Kidney (tissue), 14 donors: ENCODE measurements around the gene SAMD15. TPM values are rescaled to one million over a fixed set of nuclear protein-coding genes. Genes with fewer than 3 reads are reported as not detected.

Experiments
- DNase-seq, 5 donors: peaks; one replicate each; pipeline ENCODE4 v3.0.0-alpha.2; 2013 to 2020
- FAIRE-seq: peaks from 2 replicates; lab custom pipeline; 2012; peaks lifted over from hg19 to GRCh38; lab: Jason Lieb, UNC
- H3K27ac ChIP-seq, 2 donors: one replicate each; pipeline ENCODE4 v1.7.0; 2013; ENCODE audit warnings: low read depth in 2 of 2, low read length in 2 of 2, inconsistent platforms in 1 of 2
- H3K27me3 ChIP-seq: one replicate; pipeline ENCODE4 v1.7.1; 2013; ENCODE audit warnings: low read length, inconsistent platforms; ENCODE audit not compliant: control insufficient read depth, insufficient read depth
- H3K36me3 ChIP-seq, 3 donors: one replicate each; pipeline versions ENCODE4 v1.7.0 to v1.7.1; 2013; ENCODE audit warnings: low read length in 3 of 3, control low read depth in 1 of 3, inconsistent platforms in 1 of 3; ENCODE audit not compliant: insufficient read depth in 3 of 3, control insufficient read depth in 2 of 3
- H3K4me1 ChIP-seq, 3 donors: one replicate each; pipeline versions ENCODE4 v1.7.0 to v1.7.1; 2013; ENCODE audit warnings: low read length in 3 of 3, inconsistent platforms in 1 of 3, low read depth in 1 of 3; ENCODE audit not compliant: control insufficient read depth in 2 of 3, insufficient read depth in 2 of 3
- H3K4me3 ChIP-seq, 3 donors: one replicate each; pipeline versions ENCODE4 v1.7.0 to v1.8.1; 2013; ENCODE audit warnings: low read length in 3 of 3, control low read depth in 1 of 3, inconsistent platforms in 1 of 3
- H3K9ac ChIP-seq, 3 donors: one replicate each; pipeline versions ENCODE4 v1.7.0 to v1.7.1; 2013; ENCODE audit warnings: low read length in 3 of 3, control low read depth in 1 of 3, inconsistent platforms in 1 of 3
- H3K9me3 ChIP-seq, 3 donors: one replicate each; pipeline versions ENCODE4 v1.7.0 to v1.7.1; 2013; ENCODE audit warnings: low read length in 3 of 3, control low read depth in 1 of 3, inconsistent platforms in 1 of 3; ENCODE audit not compliant: control insufficient read depth in 2 of 3, insufficient read depth in 1 of 3
- intact Hi-C: fragments of 100-400 bp; cut with DNase I; formaldehyde crosslinking; loops from one replicate; pipeline ENCODE4 v1.11.1; 2022
- polyA plus RNA-seq: library from polyadenylated mRNA; stranded (reverse); fragments of 350-450 nt; fragmentation: Illumina TruSeq; extraction: RNeasy Lipid Tissue Mini Kit (QIAGEN cat#74804); gene quantifications from one replicate; pipeline ENCODE4 v1.2.3, GENCODE V29; 2014; ENCODE audit warnings: low read depth, low replicate concordance; ENCODE audit not compliant: insufficient read depth
- total RNA-seq: library from RNA; stranded (reverse); fragmentation: NEBNext Ultra II Directional; extraction: Animal tissue kit (Norgen Biotek cat#: 25700); gene quantifications from one replicate; pipeline ENCODE4 v1.2.1, GENCODE V29; 2021
- TF ChIP-seq, protein P1 (sequence below): IDR thresholded peaks from 3 replicates; pipeline ENCODE4 v1.5.1; 2012; ENCODE audit warnings: mild to moderate bottlenecking, moderate library complexity, borderline replicate concordance; ENCODE audit not compliant: insufficient read depth; ENCODE audit errors: extremely low read depth
- donor health status: control.
- donor health status: control.
- donor health status: control.
- donor health status: control.
- donor health status: control.
- donor health status: DM: yes; HTN: yes; CAD: no.
- donor health status: Normal renal cell carcinoma (clear cell type).

Gene SAMD15
- total and polyA plus RNA-seq, 2 donors from 2014 or later, result 1.8 to 6.2 TPM

DNA sequence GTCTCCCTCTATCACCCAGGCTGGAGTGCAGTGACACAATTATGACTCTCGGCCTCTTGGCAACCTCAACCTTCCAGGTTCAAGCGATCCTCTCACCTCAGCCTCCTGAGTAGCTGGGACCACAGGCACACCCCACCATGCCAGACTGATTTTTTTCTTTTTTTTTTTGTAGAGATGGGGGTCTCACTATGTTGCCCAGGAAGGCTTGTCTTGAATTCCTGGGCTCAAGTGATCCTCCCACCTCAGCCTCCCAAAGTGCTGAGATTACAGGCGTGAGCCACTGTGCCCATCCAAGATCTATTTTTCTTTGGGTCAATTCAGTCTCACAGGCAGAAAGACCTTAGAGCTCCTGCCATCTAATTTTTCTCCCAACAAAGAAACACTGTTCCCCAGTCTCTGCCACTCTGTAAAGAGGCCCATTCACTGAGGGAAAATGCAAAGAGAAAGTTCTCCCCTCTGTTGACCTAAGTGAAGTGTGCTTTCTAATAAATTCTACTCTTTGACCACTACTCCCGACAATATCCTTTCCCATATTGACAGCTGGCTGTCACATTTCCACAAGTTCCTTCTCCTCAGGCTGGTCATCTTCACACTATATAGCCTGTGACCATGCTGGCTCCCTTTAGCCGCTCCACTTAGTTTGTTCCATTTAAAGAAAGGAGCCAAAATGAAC, 23.6 kb upstream of the SAMD15 start:
- no peak for FAIRE-seq
- TF ChIP-seq, protein P1, sequence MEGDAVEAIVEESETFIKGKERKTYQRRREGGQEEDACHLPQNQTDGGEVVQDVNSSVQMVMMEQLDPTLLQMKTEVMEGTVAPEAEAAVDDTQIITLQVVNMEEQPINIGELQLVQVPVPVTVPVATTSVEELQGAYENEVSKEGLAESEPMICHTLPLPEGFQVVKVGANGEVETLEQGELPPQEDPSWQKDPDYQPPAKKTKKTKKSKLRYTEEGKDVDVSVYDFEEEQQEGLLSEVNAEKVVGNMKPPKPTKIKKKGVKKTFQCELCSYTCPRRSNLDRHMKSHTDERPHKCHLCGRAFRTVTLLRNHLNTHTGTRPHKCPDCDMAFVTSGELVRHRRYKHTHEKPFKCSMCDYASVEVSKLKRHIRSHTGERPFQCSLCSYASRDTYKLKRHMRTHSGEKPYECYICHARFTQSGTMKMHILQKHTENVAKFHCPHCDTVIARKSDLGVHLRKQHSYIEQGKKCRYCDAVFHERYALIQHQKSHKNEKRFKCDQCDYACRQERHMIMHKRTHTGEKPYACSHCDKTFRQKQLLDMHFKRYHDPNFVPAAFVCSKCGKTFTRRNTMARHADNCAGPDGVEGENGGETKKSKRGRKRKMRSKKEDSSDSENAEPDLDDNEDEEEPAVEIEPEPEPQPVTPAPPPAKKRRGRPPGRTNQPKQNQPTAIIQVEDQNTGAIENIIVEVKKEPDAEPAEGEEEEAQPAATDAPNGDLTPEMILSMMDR, result no peak
- H3K27ac ChIP-seq, result no peak overlapping the region

DNA sequence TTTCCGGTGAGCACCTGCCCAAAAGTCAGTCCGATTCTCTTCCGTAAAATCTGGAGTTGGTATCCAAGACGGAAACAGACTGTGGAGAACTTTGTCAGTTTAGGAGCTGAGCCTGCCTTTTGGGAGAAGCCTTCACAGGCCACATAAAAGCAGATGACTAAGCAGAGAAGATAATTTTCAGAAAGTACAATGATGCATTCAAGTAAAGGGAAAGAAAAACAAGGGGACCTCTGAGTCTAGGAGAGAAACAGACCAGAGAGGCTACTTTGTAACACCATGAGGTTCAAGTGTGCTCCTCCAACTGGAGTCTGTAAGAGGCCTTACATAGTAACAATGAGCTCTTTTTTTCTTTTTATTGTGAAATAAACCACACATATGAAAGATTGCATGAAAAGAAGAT, 21.4 kb upstream of the SAMD15 start:
- TF ChIP-seq, protein P1, result no peak
- DNase-seq, result no peak
- no peak overlapping the region for H3K27ac ChIP-seq
- H3K9ac ChIP-seq, result no peak overlapping the region
- H3K4me3 ChIP-seq, result no peak overlapping the region
- intact Hi-C loops, result no loop called here
- H3K36me3 ChIP-seq, result no peaks in the 10 kb centered on the region
- no peaks in the 10 kb centered on the region for H3K9me3 ChIP-seq
- no peak for FAIRE-seq
- no peaks in the 10 kb centered on the region for H3K27me3 ChIP-seq
- H3K4me1 ChIP-seq, result no peaks in the 10 kb centered on the region

More for the DNA sequence above, 23.6 kb upstream of the SAMD15 start:
- Histone ChIP-seq H3K36me3 (peaks cover 0 to 5% (median 4%) of the 10 kb centered on the region in 3 donors), H3K9ac (no peak overlapping the region), H3K4me3 (no peak overlapping the region), H3K9me3 (no peaks in the 10 kb centered on the region), H3K27me3 (no peaks in the 10 kb centered on the region), H3K4me1 (no peaks in the 10 kb centered on the region)
- DNase-seq, result no peak
- intact Hi-C loops, result no loop called here

DNA sequence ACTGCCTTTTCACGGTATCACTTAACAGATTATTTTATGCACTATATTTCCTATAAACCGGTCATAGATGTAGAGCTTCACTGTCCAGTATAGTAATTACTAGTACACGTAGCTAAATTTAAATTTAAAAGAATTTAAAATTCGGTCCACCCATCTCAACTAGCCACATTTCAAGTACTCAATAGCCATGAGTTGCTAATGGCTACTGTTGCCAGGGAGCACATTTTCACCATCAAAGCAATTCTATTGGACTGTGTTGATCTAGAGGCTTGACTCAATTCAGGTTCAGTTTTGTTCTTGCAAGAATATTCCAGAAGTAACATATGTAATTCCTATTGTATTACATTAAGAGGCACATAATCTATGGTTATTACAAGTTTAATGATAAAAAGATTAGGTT, 20.3 kb upstream of the SAMD15 start:
- Histone ChIP-seq H3K36me3 (no peaks in the 10 kb centered on the region), H3K9ac (no peak overlapping the region), H3K27me3 (no peaks in the 10 kb centered on the region), H3K4me1 (no peaks in the 10 kb centered on the region), H3K9me3 (no peaks in the 10 kb centered on the region), H3K4me3 (no peak overlapping the region), H3K27ac (no peak overlapping the region)
- FAIRE-seq (no peak), DNase-seq (no peak)
- intact Hi-C loops, result no loop called here
- TF ChIP-seq, protein P1, result no peak
